ENCODE results near the gene METRNL. TPM values are rescaled to one million over a fixed set of nuclear protein-coding genes. Genes with fewer than 3 reads are reported as not detected.
"Not testable (repeated sequence)": the region's sequence is repeated elsewhere in the genome, so short reads cannot be mapped to it uniquely, and the experiment has no call there.

METRNL gene
- polyA plus RNA-seq, 1 donor: 29.9 TPM

GRCh38 chr17:83137523-83137922 lies 58.1 kb downstream of the METRNL start:
- no peak for DNase-seq

DNA sequence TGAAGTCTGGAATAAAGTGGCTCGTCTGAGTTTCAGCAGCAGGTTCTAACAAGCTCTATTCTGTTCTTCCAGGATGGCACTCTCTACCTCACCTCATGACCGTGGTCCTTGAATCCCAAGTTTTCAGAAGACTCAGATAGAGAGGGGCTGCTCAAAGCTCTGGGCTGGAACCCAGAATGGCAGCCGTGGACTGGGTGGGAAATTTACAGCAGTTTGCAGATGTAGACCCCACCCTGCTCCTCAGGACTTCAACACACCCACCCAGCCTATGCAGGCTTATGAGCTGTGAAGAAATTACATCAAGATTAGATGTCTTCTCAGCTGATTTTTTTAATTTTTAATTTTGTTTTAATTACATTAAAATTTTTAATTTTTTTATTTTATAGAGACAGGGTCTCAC lies 59.4 kb downstream of the METRNL start:
- DNase-seq: no peak

DNA sequence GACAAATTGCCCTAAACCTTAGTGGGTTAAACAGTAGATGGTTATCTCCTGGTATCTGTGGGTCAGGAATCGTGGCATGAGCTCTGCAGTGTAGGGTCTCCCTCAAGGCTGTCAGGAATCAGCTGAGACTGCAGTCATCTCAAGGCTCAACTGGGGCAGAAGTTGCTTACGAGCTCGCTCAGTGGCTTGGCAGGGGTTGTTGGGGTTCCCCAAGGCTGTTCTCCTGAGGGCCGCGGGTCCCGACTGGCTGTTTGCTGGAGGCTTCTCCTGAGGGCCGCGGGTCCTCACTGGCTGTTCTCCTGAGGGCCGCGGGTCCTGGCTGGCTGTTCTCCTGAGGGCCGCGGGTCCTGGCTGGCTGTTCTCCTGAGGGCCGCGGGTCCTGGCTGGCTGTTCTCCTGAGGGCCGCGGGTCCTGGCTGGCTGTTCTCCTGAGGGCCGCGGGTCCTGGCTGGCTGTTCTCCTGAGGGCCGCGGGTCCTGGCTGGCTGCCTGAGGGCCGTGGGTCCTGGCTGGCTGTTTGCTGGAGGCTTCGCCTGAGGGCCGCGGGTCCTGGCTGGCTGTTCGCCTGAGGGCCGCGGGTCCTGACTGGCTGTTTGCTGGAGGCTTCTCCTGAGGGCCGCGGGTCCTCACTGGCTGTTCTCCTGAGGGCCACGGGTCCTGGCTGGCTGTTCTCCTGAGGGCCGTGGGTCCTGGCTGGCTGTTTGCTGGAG lies 60.3 kb downstream of the METRNL start:
- not testable (repeated sequence) for DNase-seq

DNA sequence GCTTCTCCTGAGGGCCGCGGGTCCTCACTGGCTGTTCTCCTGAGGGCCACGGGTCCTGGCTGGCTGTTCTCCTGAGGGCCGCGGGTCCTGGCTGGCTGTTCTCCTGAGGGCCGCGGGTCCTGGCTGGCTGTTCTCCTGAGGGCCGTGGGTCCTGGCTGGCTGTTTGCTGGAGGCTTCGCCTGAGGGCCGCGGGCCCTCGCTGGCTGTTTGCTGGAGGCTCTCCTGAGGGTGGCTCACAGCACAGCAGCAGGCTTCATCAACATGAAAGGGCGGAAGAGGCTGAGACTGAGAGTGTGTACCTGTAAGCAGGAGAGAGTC lies 60.8 kb downstream of the METRNL start:
- DNase-seq: not testable (repeated sequence)

DNA sequence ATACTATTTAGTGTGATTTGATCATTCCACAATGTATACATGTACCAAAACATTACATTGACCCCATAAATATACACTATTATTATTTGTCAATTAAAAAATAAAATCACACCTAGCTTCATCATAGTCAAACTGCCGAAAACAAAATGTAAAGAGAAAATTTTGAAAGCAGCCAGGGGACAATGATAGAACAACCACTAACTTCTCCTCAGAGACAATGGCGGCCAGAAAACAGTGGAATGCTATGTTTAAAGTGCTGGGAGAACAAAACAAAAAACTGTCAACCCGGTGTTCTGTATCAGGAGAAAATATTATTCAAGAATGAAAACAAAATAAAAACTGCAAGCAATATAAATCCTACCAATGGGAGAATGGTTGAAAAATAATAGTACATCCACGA lies 63.2 kb downstream of the METRNL start:
- DNase-seq: no peak

DNA sequence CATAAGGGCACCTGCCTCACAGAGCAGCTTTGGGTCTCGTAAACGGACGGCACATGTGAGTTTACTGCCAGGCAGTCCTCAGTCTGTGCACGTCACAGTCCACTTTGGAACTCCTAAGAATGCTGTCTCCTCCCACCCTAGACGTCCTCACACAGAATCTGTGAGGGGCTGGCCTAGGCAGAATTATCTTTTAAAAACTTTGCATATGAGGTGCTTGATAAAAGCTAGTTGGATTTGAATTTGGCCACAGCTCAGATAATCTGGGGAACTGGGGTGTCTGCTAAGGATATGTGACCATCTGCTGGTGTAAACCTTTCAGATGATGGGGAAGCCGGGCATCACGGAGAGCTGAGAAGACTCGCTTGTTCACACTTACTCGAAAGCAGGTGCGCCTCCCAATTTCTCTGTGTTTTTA lies 64.4 kb downstream of the METRNL start:
- no peak for DNase-seq

Other genes starting within 250 kb of the METRNL start
- 1.5 TPM for gene ZNF750, start 239.6 kb upstream of the METRNL start, polyA plus RNA-seq (ENCODE audit: insufficient read length)

Measured in left kidney (tissue), 2 donors.